Sigmoid colon (tissue), 4 donors: ENCODE results near the gene ODAPH.

ENCODE experiments used
- CTCF ChIP-seq, 4 experiments: fragments of 450-650 bp in 3 of 4; fragments of 200-600 bp in 1 of 4; IDR thresholded peaks; one replicate each; pipeline ENCODE4 v1.5.1; 2016 to 2019; ENCODE audit warnings: antibody characterized with exemption in 4 of 4, mild to moderate bottlenecking in 3 of 4, moderate library complexity in 2 of 4
- EP300 ChIP-seq, 4 donors: sonication (generic); formaldehyde crosslinking; IDR thresholded peaks; one replicate each; pipeline ENCODE4 v1.6.1; 2017; ENCODE audit warnings: antibody characterized with exemption in 4 of 4
- POLR2A ChIP-seq, 2 donors: fragments of 450-650 bp; IDR thresholded peaks; one replicate each; pipeline ENCODE4 v1.6.1; 2016; ENCODE audit warnings: antibody characterized with exemption in 2 of 2, mild to moderate bottlenecking in 2 of 2, moderate library complexity in 2 of 2
- POLR2AphosphoS5 ChIP-seq, 4 donors: sonication (generic); formaldehyde crosslinking; IDR thresholded peaks; one replicate each; pipeline ENCODE4 v1.6.1; 2017; ENCODE audit warnings: antibody characterized with exemption in 4 of 4

GRCh38 chr4:75542824-75543223, 13.0 kb upstream of the ODAPH start:
- TF ChIP-seq CTCF (IDR thresholded peaks at IDR 0.05) (no peak), POLR2AphosphoS5 (IDR thresholded peaks at IDR 0.05) (no peak), POLR2A (IDR thresholded peaks at IDR 0.05) (no peak), EP300 (IDR thresholded peaks at IDR 0.05) (no peak)
